HG03439 (cell line): ENCODE results near the gene INSC.

Experiments used
- ATAC-seq: cut with Tn5 transposase; IDR thresholded peaks from one replicate; pipeline ENCODE4 v1.9.1; 2021; ENCODE audit warnings: mild to moderate bottlenecking, moderate library complexity; ENCODE audit not compliant: unreplicated experiment

The INSC gene

GRCh38 chr11:15280393-15280792 is 165.7 kb downstream of the INSC start:
- no peak for ATAC-seq

- ATAC-seq, result no peak
These were observed 168.0 kb downstream of the INSC start for GRCh38 chr11:15282754-15283153.

GRCh38 chr11:15286465-15286864 is 171.7 kb downstream of the INSC start:
- ATAC-seq, result no peak

GRCh38 chr11:15288863-15289262 is 174.1 kb downstream of the INSC start:
- no peak for ATAC-seq

GRCh38 chr11:15289723-15290122 is 175.0 kb downstream of the INSC start:
- ATAC-seq, result no peak

GRCh38 chr11:15291885-15292284 is 177.2 kb downstream of the INSC start:
- no peak for ATAC-seq

- no peak for ATAC-seq
These were observed 179.4 kb downstream of the INSC start for GRCh38 chr11:15293975-15294620.

- ATAC-seq, result no peak
These were observed 181.0 kb downstream of the INSC start for GRCh38 chr11:15295695-15296094.
